ENCODE data around the gene DPP10.

DPP10 gene

GRCh38 chr2:115584507-115584906 is 1142.1 kb downstream of the DPP10 start:
- Histone ChIP-seq H3K4me1 (no peaks in the 10 kb centered on the region), H3K27me3 (ENCODE audit: control insufficient read depth, insufficient read depth, low read length) (no peaks in the 10 kb centered on the region), H3K9ac (no peak overlapping the region), H3K36me3 (ENCODE audit: control insufficient read depth, insufficient read depth, low read length) (no peaks in the 10 kb centered on the region), H3K79me2 (no peaks in the 10 kb centered on the region), H3K4me2 (ENCODE audit: low read length) (no peak overlapping the region), H3K9me3 (ENCODE audit: control insufficient read depth, low read length) (no peaks in the 10 kb centered on the region), H3K27ac (no peak overlapping the region), H2AFZ (no peak overlapping the region), H3K4me3 (ENCODE audit: low read depth, low read length) (no peak overlapping the region)
- TF ChIP-seq CTCF (IDR thresholded peaks at IDR 0.05): no peak

GRCh38 chr2:115596659-115597375 is 1154.4 kb downstream of the DPP10 start:
- Histone ChIP-seq H3K4me3 (ENCODE audit: low read depth, low read length) (no peak overlapping the region), H2AFZ (no peak overlapping the region)
- TF ChIP-seq CTCF (IDR thresholded peaks at IDR 0.05): no peak

GRCh38 chr2:115603285-115603684 is 1160.8 kb downstream of the DPP10 start:
- no peak for TF ChIP-seq CTCF (IDR thresholded peaks at IDR 0.05)

More at GRCh38 chr2:115596659-115597375, 1154.4 kb downstream of the DPP10 start:
- Histone ChIP-seq H3K9me3 (ENCODE audit: control insufficient read depth, low read length) (no peaks in the 10 kb centered on the region), H3K79me2 (no peaks in the 10 kb centered on the region), H3K9ac (no peak overlapping the region), H3K4me2 (ENCODE audit: low read length) (no peak overlapping the region), H3K36me3 (ENCODE audit: control insufficient read depth, insufficient read depth, low read length) (no peaks in the 10 kb centered on the region), H3K4me1 (no peaks in the 10 kb centered on the region), H3K27ac (no peak overlapping the region), H3K27me3 (ENCODE audit: control insufficient read depth, insufficient read depth, low read length) (no peaks in the 10 kb centered on the region)

GRCh38 chr2:115606350-115606749 is 1163.9 kb downstream of the DPP10 start:
- no peak for TF ChIP-seq CTCF (IDR thresholded peaks at IDR 0.05)
- no peak overlapping the region for H3K4me2 ChIP-seq (ENCODE audit: low read length)
- no peaks in the 10 kb centered on the region for H3K27me3 ChIP-seq (ENCODE audit: control insufficient read depth, insufficient read depth, low read length)
- no peak overlapping the region for H3K27ac ChIP-seq
- no peaks in the 10 kb centered on the region for H3K9me3 ChIP-seq (ENCODE audit: control insufficient read depth, low read length)
- no peaks in the 10 kb centered on the region for H3K36me3 ChIP-seq (ENCODE audit: control insufficient read depth, insufficient read depth, low read length)
- H3K9ac ChIP-seq: no peak overlapping the region
- no peaks in the 10 kb centered on the region for H3K4me1 ChIP-seq
- H3K79me2 ChIP-seq: no peaks in the 10 kb centered on the region
- H3K4me3 ChIP-seq (ENCODE audit: low read depth, low read length): no peak overlapping the region
- no peak overlapping the region for H2AFZ ChIP-seq

More at GRCh38 chr2:115603285-115603684, 1160.8 kb downstream of the DPP10 start:
- Histone ChIP-seq H3K36me3 (ENCODE audit: control insufficient read depth, insufficient read depth, low read length) (no peaks in the 10 kb centered on the region), H3K4me2 (ENCODE audit: low read length) (no peak overlapping the region), H3K9me3 (ENCODE audit: control insufficient read depth, low read length) (no peaks in the 10 kb centered on the region), H3K9ac (no peak overlapping the region), H3K4me1 (no peaks in the 10 kb centered on the region), H3K27me3 (ENCODE audit: control insufficient read depth, insufficient read depth, low read length) (no peaks in the 10 kb centered on the region), H3K27ac (no peak overlapping the region), H3K79me2 (no peaks in the 10 kb centered on the region), H2AFZ (no peak overlapping the region), H3K4me3 (ENCODE audit: low read depth, low read length) (no peak overlapping the region)

GRCh38 chr2:115609978-115610377 is 1167.5 kb downstream of the DPP10 start:
- Histone ChIP-seq H3K9me3 (ENCODE audit: control insufficient read depth, low read length) (no peaks in the 10 kb centered on the region), H3K79me2 (no peaks in the 10 kb centered on the region), H3K9ac (no peak overlapping the region), H3K4me2 (ENCODE audit: low read length) (no peak overlapping the region), H3K27ac (no peak overlapping the region), H3K4me1 (no peaks in the 10 kb centered on the region), H3K36me3 (ENCODE audit: control insufficient read depth, insufficient read depth, low read length) (no peaks in the 10 kb centered on the region), H3K4me3 (ENCODE audit: low read depth, low read length) (no peak overlapping the region), H3K27me3 (ENCODE audit: control insufficient read depth, insufficient read depth, low read length) (no peaks in the 10 kb centered on the region), H2AFZ (no peak overlapping the region)
- TF ChIP-seq CTCF (IDR thresholded peaks at IDR 0.05): no peak

Data from parathyroid adenoma (tissue), 2 donors.